WTC11 (cell line): ENCODE results near the gene STARD7. TPM values are rescaled to one million over a fixed set of nuclear protein-coding genes. Genes with fewer than 3 reads are reported as not detected.

Source experiments
- ATAC-seq: fragments of 200-7000 bp; cut with Tn5 transposase; 2 replicates; pipeline ENCODE4 v1.10.0; 2021; ENCODE audit warnings: mild to moderate bottlenecking, moderate library complexity
- CTCF ChIA-PET: fragments of 300-600 bp; sonication (Branson Sonifier 250); formaldehyde crosslinking; loops from one replicate; lab custom pipeline; 2021; ENCODE audit warnings: antibody characterized with exemption; lab: Charles Lee
- POLR2A ChIA-PET: fragments of 350-600 bp; sonication (Branson Sonifier 250); formaldehyde crosslinking; loops from one replicate; lab custom pipeline; 2021; ENCODE audit warnings: antibody characterized with exemption; lab: Charles Lee
- DNase-seq: peaks from one replicate; pipeline ENCODE4 v3.0.0; 2021; ENCODE audit warnings: low spot score
- H3K27ac Mint-ChIP-seq: 2 replicates; pipeline ENCODE4 v1.8.0; 2021; ENCODE audit warnings: mixed read lengths
- H3K27me3 Mint-ChIP-seq: 2 replicates; pipeline ENCODE4 v1.8.0; 2021; ENCODE audit warnings: low read depth, mild to moderate bottlenecking, moderate library complexity, mixed read lengths
- H3K36me3 Mint-ChIP-seq: 2 replicates; pipeline ENCODE4 v1.8.0; 2021; ENCODE audit warnings: mixed read lengths
- H3K4me1 Mint-ChIP-seq: 2 replicates; pipeline ENCODE4 v1.8.0; 2022; ENCODE audit warnings: mixed read lengths
- H3K4me3 Mint-ChIP-seq: 2 replicates; pipeline ENCODE4 v1.8.0; 2021; ENCODE audit warnings: mild to moderate bottlenecking, moderate library complexity, mixed read lengths
- H3K9me3 Mint-ChIP-seq: 2 replicates; pipeline ENCODE4 v1.8.0; 2021; ENCODE audit warnings: mixed read lengths
- CBFB ChIP-seq: sonication (generic); formaldehyde crosslinking; IDR thresholded peaks from 2 replicates; pipeline ENCODE4 v1.8.1; 2022; ENCODE audit warnings: mild to moderate bottlenecking, low read depth, missing genetic modification reagents
- ESRRA ChIP-seq: sonication (generic); formaldehyde crosslinking; IDR thresholded peaks from 2 replicates; pipeline ENCODE4 v1.8.1; 2022; ENCODE audit warnings: mild to moderate bottlenecking, missing genetic modification reagents, borderline replicate concordance
- FOXJ3 ChIP-seq: sonication (generic); formaldehyde crosslinking; IDR thresholded peaks from 2 replicates; pipeline ENCODE4 v1.9.0; 2021; ENCODE audit warnings: missing genetic modification reagents, mild to moderate bottlenecking, borderline replicate concordance
- JUN ChIP-seq: sonication (generic); formaldehyde crosslinking; IDR thresholded peaks from 2 replicates; pipeline ENCODE4 v1.8.0; 2023; ENCODE audit warnings: mild to moderate bottlenecking, missing genetic modification reagents
- NFATC4 ChIP-seq: fragments of 250-450 bp; sonication (Bioruptor Pico); IDR thresholded peaks from 2 replicates; pipeline ENCODE4 v1.9.0; 2021; ENCODE audit warnings: mild to moderate bottlenecking
- NFYB ChIP-seq: sonication (generic); formaldehyde crosslinking; conservative IDR thresholded peaks from 2 replicates; pipeline ENCODE4 v1.8.0; 2022; ENCODE audit warnings: low read depth, missing genetic modification reagents
- SMAD4 ChIP-seq: sonication (generic); formaldehyde crosslinking; IDR thresholded peaks from 2 replicates; pipeline ENCODE4 v1.8.0; 2022; ENCODE audit warnings: mild to moderate bottlenecking, missing genetic modification reagents
- SP1 ChIP-seq: sonication (generic); formaldehyde crosslinking; conservative IDR thresholded peaks from 2 replicates; pipeline ENCODE4 v1.8.1; 2022; ENCODE audit warnings: missing genetic modification reagents
- ZNF219 ChIP-seq: sonication (generic); formaldehyde crosslinking; IDR thresholded peaks from 2 replicates; pipeline ENCODE4 v1.8.0; 2023; ENCODE audit warnings: missing genetic modification reagents, mild to moderate bottlenecking, borderline replicate concordance
- ZNF416 ChIP-seq: fragments of 250-450 bp; sonication (Bioruptor Pico); IDR thresholded peaks from 2 replicates; pipeline ENCODE4 v1.9.0; 2021; ENCODE audit warnings: mild to moderate bottlenecking, inconsistent platforms
- ZNF423 ChIP-seq: fragments of 250-450 bp; sonication (Bioruptor Pico); IDR thresholded peaks from 2 replicates; pipeline ENCODE4 v2.1.2; 2022; ENCODE audit warnings: mild to moderate bottlenecking, moderate library complexity
- total RNA-seq: library from RNA; stranded (reverse); gene quantifications from 3 replicates; pipeline ENCODE4 v1.2.3, GENCODE V29; 2021
- TF ChIP-seq, protein P1 (sequence below): sonication (generic); formaldehyde crosslinking; IDR thresholded peaks from 2 replicates; pipeline ENCODE4 v1.8.1; 2023; ENCODE audit warnings: mild to moderate bottlenecking, moderate library complexity, missing genetic modification reagents
- TF ChIP-seq, protein P2 (sequence below): sonication (generic); formaldehyde crosslinking; IDR thresholded peaks from 2 replicates; pipeline ENCODE4 v1.8.0; 2022; ENCODE audit warnings: mild to moderate bottlenecking, missing genetic modification reagents
- TF ChIP-seq, protein P3 (sequence below): sonication (generic); formaldehyde crosslinking; conservative IDR thresholded peaks from 2 replicates; pipeline ENCODE4 v1.8.1; 2022; ENCODE audit warnings: mild to moderate bottlenecking, missing genetic modification reagents
- TF ChIP-seq, protein P4 (sequence below): fragments of 250-450 bp; sonication (Bioruptor Pico); IDR thresholded peaks from 2 replicates; pipeline ENCODE4 v2.1.2; 2022; ENCODE audit warnings: mild to moderate bottlenecking, moderate library complexity
- TF ChIP-seq, protein P5 (sequence below): sonication (generic); formaldehyde crosslinking; IDR thresholded peaks from 2 replicates; pipeline ENCODE4 v1.8.1; 2023; ENCODE audit warnings: mild to moderate bottlenecking, missing genetic modification reagents
- TF ChIP-seq, protein P6 (sequence below): sonication (generic); formaldehyde crosslinking; IDR thresholded peaks from 2 replicates; pipeline ENCODE4 v1.8.1; 2023; ENCODE audit warnings: mild to moderate bottlenecking, missing genetic modification reagents, moderate library complexity
- TF ChIP-seq, protein P7 (sequence below): sonication (generic); formaldehyde crosslinking; IDR thresholded peaks from 2 replicates; pipeline ENCODE4 v1.8.1; 2023; ENCODE audit warnings: mild to moderate bottlenecking, missing genetic modification reagents, moderate library complexity
- TF ChIP-seq, protein P8 (sequence below): sonication (generic); formaldehyde crosslinking; IDR thresholded peaks from 2 replicates; pipeline ENCODE4 v1.8.1; 2023; ENCODE audit warnings: mild to moderate bottlenecking, missing genetic modification reagents

Gene STARD7
- total RNA-seq, 1 experiment from 2014 or later = 217 TPM

DNA sequence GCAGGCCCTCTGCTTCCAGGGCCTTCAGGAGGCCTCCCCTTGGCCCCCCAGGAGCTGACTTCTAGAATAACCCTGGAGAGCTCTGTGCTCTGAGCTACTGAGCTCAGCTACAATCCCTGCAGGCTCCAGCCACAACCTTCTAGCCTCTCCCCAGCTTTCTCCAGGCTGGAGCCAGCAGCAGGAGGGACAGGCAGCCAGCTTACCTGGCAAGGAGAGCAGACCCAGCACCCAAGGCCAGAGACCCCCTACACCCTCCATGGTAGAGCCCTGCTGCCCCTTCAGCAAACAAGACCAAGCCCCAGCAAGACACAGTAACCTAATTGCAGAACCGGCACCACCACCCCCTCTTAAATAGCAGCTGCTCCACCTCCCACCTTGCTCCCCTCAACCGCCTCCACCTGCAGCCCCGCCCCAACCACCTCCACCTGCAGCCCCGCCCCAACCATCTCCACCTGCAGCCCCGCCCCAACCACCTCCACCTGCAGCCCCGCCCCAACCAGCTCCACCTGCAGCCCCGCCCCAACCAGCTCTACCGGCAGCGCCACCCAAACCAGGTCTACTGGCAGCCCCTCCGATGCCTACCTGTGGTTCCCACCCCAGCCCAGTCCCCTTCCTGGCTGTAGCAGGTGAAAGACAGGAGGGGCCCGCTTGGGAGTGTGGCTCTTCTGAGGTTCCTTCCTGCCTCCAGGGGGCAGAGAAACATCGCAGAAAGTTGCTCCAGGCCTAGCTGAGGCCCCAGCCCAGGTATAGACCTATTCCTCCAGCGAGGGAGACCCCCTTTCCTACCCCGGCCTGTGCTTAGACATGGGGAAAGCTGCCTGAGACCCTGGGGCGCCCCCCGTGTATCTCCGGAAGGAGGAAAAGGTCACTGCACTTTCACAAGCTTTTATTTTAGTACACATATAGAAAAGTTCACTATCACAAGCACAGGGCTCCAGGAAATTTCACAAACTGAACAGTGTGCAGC lies 70.2 kb downstream of the STARD7 start, which contains the start of gene ASTL (continued):
- TF ChIP-seq, protein P1, sequence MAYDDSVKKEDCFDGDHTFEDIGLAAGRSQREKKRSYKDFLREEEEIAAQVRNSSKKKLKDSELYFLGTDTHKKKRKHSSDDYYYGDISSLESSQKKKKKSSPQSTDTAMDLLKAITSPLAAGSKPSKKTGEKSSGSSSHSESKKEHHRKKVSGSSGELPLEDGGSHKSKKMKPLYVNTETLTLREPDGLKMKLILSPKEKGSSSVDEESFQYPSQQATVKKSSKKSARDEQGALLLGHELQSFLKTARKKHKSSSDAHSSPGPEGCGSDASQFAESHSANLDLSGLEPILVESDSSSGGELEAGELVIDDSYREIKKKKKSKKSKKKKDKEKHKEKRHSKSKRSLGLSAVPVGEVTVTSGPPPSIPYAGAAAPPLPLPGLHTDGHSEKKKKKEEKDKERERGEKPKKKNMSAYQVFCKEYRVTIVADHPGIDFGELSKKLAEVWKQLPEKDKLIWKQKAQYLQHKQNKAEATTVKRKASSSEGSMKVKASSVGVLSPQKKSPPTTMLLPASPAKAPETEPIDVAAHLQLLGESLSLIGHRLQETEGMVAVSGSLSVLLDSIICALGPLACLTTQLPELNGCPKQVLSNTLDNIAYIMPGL (CRISPR knock-in tag) = peak; percentile 46; the same call in 1 of the 2 replicates
- TF ChIP-seq, protein P2, sequence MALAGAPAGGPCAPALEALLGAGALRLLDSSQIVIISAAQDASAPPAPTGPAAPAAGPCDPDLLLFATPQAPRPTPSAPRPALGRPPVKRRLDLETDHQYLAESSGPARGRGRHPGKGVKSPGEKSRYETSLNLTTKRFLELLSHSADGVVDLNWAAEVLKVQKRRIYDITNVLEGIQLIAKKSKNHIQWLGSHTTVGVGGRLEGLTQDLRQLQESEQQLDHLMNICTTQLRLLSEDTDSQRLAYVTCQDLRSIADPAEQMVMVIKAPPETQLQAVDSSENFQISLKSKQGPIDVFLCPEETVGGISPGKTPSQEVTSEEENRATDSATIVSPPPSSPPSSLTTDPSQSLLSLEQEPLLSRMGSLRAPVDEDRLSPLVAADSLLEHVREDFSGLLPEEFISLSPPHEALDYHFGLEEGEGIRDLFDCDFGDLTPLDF (CRISPR knock-in tag) = no peak

DNA sequence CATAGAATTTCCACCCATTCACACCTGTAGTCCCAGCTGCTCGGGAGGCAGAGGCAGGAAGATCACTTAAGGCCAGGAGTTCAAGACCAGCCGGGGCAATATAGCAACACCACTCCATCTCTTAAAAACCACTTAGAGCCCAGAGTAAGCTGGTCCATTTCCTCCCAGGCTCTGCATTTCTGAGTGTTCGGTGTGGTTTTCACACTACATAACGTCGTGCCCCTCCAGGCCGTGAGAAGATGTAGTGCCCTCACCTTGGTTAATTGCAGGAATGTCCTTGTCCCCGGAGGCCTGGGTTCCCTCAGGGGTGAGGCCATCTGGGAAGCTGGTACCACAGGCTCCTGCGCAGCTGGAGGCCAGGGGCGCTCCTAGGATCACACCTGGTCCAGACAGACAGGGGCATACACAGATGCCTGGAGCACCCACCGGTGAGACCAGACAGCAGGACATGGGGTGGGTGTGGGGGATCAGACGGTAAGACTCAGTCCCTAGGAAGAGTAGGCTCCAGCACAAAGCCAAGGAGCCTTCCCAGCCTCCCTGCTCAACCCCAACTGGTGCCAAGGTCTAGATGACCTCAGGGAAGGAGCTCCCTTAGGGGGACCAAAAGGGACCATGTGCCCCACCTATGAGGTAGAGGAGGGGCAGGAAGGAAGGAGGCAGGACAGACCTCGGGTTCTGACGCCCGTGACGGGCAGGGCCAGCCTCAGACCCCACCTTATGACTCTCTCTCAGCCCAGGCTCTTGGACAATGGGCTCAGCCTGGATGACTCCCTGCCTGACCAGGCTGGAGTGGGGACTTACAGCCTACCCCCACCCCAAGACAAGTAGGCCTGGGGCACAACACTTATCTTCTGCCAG lies 71.1 kb downstream of the STARD7 start:
- ATAC-seq (no peak), DNase-seq (no peak)
- ChIA-PET POLR2A (interaction anchor here (0.6 to 1.4 kb wide), 6 partner anchors 11 to 71 kb away, joined by 3 to 7 read pairs (median 4); partner anchors contain the start of genes ADRA2B and STARD7), CTCF (interaction anchor here (0.8 to 9.4 kb wide), 23 partner anchors 10 to 183 kb away, joined by 3 to 214 read pairs (median 13); partner anchors contain the start of genes ADRA2B, ANKRD36C and STARD7)
- Mint-ChIP-seq H3K4me1 (peaks cover 10% of the 10 kb centered on the region), H3K4me3 (no peak overlapping the region), H3K36me3 (no peaks in the 10 kb centered on the region), H3K27ac (no peak overlapping the region), H3K9me3 (no peaks in the 10 kb centered on the region), H3K27me3 (no peaks in the 10 kb centered on the region)
- TF ChIP-seq JUN (CRISPR knock-in tag) = no peak
- no peak for TF ChIP-seq NFATC4 (CRISPR knock-in tag)
- TF ChIP-seq, protein P3, sequence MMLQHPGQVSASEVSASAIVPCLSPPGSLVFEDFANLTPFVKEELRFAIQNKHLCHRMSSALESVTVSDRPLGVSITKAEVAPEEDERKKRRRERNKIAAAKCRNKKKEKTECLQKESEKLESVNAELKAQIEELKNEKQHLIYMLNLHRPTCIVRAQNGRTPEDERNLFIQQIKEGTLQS = no peak
- TF ChIP-seq, protein P4, sequence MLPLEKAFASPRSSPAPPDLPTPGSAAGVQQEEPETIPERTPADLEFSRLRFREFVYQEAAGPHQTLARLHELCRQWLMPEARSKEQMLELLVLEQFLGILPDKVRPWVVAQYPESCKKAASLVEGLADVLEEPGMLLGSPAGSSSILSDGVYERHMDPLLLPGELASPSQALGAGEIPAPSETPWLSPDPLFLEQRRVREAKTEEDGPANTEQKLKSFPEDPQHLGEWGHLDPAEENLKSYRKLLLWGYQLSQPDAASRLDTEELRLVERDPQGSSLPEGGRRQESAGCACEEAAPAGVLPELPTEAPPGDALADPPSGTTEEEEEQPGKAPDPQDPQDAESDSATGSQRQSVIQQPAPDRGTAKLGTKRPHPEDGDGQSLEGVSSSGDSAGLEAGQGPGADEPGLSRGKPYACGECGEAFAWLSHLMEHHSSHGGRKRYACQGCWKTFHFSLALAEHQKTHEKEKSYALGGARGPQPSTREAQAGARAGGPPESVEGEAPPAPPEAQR = no peak

DNA sequence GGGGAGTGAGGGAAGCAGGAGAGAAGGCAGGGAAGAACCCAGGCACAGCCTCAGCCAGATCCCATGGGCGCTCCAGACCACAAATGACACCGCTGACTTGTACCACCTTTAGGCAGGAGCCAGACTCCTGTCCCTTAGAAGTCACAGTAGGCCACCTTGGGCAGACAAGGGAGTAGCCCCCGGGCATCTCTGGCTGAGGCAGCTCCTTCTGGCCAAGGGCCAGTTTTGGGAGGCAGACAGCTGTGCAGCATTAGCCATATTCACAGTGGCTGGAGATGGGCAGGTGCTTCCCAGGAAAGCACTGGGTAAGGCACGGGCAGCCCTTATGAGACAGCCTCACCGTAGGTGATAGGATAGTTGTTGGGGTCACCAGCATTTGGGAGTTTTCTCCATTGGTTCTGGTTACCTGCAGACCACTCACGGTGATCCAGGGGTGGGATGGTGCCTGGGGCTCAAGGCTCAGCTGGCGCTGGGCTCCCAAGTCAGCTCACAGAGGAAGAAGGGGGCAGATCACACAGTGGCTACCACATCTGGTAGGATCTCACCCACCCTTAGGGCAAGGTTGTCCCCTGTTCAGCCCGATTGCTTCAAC lies 72.4 kb downstream of the STARD7 start:
- no peak overlapping the region for H3K4me3 Mint-ChIP-seq
- TF ChIP-seq ESRRA (no peak), ZNF423 (CRISPR knock-in tag) (no peak), SP1 (CRISPR knock-in tag) (no peak), SMAD4 (no peak), NFYB (no peak), ZNF416 (CRISPR knock-in tag) (no peak), CBFB (CRISPR knock-in tag) (no peak), FOXJ3 (CRISPR knock-in tag) (no peak), ZNF219 (CRISPR knock-in tag) (no peak)
- TF ChIP-seq, protein P5, sequence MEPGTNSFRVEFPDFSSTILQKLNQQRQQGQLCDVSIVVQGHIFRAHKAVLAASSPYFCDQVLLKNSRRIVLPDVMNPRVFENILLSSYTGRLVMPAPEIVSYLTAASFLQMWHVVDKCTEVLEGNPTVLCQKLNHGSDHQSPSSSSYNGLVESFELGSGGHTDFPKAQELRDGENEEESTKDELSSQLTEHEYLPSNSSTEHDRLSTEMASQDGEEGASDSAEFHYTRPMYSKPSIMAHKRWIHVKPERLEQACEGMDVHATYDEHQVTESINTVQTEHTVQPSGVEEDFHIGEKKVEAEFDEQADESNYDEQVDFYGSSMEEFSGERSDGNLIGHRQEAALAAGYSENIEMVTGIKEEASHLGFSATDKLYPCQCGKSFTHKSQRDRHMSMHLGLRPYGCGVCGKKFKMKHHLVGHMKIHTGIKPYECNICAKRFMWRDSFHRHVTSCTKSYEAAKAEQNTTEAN = no peak
- TF ChIP-seq, protein P6, sequence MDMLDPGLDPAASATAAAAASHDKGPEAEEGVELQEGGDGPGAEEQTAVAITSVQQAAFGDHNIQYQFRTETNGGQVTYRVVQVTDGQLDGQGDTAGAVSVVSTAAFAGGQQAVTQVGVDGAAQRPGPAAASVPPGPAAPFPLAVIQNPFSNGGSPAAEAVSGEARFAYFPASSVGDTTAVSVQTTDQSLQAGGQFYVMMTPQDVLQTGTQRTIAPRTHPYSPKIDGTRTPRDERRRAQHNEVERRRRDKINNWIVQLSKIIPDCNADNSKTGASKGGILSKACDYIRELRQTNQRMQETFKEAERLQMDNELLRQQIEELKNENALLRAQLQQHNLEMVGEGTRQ = no peak
- TF ChIP-seq, protein P7, sequence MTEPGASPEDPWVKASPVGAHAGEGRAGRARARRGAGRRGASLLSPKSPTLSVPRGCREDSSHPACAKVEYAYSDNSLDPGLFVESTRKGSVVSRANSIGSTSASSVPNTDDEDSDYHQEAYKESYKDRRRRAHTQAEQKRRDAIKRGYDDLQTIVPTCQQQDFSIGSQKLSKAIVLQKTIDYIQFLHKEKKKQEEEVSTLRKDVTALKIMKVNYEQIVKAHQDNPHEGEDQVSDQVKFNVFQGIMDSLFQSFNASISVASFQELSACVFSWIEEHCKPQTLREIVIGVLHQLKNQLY = no peak
- TF ChIP-seq, protein P8, sequence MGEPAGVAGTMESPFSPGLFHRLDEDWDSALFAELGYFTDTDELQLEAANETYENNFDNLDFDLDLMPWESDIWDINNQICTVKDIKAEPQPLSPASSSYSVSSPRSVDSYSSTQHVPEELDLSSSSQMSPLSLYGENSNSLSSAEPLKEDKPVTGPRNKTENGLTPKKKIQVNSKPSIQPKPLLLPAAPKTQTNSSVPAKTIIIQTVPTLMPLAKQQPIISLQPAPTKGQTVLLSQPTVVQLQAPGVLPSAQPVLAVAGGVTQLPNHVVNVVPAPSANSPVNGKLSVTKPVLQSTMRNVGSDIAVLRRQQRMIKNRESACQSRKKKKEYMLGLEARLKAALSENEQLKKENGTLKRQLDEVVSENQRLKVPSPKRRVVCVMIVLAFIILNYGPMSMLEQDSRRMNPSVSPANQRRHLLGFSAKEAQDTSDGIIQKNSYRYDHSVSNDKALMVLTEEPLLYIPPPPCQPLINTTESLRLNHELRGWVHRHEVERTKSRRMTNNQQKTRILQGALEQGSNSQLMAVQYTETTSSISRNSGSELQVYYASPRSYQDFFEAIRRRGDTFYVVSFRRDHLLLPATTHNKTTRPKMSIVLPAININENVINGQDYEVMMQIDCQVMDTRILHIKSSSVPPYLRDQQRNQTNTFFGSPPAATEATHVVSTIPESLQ (CRISPR knock-in tag) = no peak

More for the DNA sequence above, 72.4 kb downstream of the STARD7 start:
- no peak for ATAC-seq
- Mint-ChIP-seq H3K27ac (no peak overlapping the region), H3K36me3 (no peaks in the 10 kb centered on the region), H3K9me3 (no peaks in the 10 kb centered on the region), H3K4me1 (peaks cover 10% of the 10 kb centered on the region), H3K27me3 (no peaks in the 10 kb centered on the region)
- POLR2A ChIA-PET = no interaction called here
- CTCF ChIA-PET = interaction anchor here (9.4 kb wide), 1 partner anchor 39 kb away, joined by 214 read pairs; no protein-coding TSS in a partner anchor
- no peak for DNase-seq
